Stimulated activated CD4-positive, alpha-beta T cell treated with anti-CD3 and anti-CD28 coated beads, TNF-alpha, amount 100 ng/mL, for 1 hour (primary cell): ENCODE data around the gene SMAD3.
"Not testable (repeated sequence)": the region's sequence is repeated elsewhere in the genome, so short reads cannot be mapped to it uniquely, and the experiment has no call there.

ENCODE experiments used
- DNase-seq, 3 donors: peaks; one replicate each; pipeline ENCODE4 v3.0.0-alpha.2; 2020; ENCODE audit warnings: low read depth in 3 of 3, low spot score in 1 of 3

SMAD3 gene

GRCh38 chr15:67140078-67140833 lies 74.9 kb downstream of the SMAD3 start:
- no peak for DNase-seq

- no peak for DNase-seq
Observed at GRCh38 chr15:67142092-67142766, 76.8 kb downstream of the SMAD3 start.

- DNase-seq: no peak
Observed at GRCh38 chr15:67142767-67143100, 77.3 kb downstream of the SMAD3 start.

- no peak for DNase-seq
Observed at GRCh38 chr15:67143646-67144045, 78.2 kb downstream of the SMAD3 start.

GRCh38 chr15:67144609-67145311 lies 79.4 kb downstream of the SMAD3 start:
- DNase-seq: no peak

GRCh38 chr15:67145312-67145610 lies 79.9 kb downstream of the SMAD3 start:
- no peak for DNase-seq

GRCh38 chr15:67145710-67146109 lies 80.3 kb downstream of the SMAD3 start:
- DNase-seq: no peak

- DNase-seq: no peak
Observed at GRCh38 chr15:67146234-67146633, 80.8 kb downstream of the SMAD3 start.

- DNase-seq: no peak
Observed at GRCh38 chr15:67146875-67147381, 81.5 kb downstream of the SMAD3 start.

GRCh38 chr15:67147396-67147949 lies 82.1 kb downstream of the SMAD3 start:
- no peak for DNase-seq

- DNase-seq: no peak
Observed at GRCh38 chr15:67148196-67148701, 82.8 kb downstream of the SMAD3 start.

- no peak for DNase-seq
Observed at GRCh38 chr15:67149068-67149772, 83.8 kb downstream of the SMAD3 start.

GRCh38 chr15:67149773-67150022 lies 84.3 kb downstream of the SMAD3 start:
- no peak for DNase-seq

GRCh38 chr15:67150023-67150860 lies 84.8 kb downstream of the SMAD3 start:
- DNase-seq: no peak

- no peak for DNase-seq
Observed at GRCh38 chr15:67152429-67152828, 87.0 kb downstream of the SMAD3 start.

GRCh38 chr15:67153044-67153443 lies 87.6 kb downstream of the SMAD3 start:
- DNase-seq: not testable (repeated sequence)

GRCh38 chr15:67154249-67154648 lies 88.8 kb downstream of the SMAD3 start:
- DNase-seq: no peak

GRCh38 chr15:67156426-67156825 lies 91.0 kb downstream of the SMAD3 start:
- no peak for DNase-seq

- no peak for DNase-seq
Observed at GRCh38 chr15:67156834-67157233, 91.4 kb downstream of the SMAD3 start.

- no peak for DNase-seq
Observed at GRCh38 chr15:67157521-67158252, 92.3 kb downstream of the SMAD3 start.
